Measurements from ENCODE around the gene PSMA7.
A peak's percentile ranks its signal among the peaks of the same experiment; 100 is the strongest.

PSMA7 gene

DNA sequence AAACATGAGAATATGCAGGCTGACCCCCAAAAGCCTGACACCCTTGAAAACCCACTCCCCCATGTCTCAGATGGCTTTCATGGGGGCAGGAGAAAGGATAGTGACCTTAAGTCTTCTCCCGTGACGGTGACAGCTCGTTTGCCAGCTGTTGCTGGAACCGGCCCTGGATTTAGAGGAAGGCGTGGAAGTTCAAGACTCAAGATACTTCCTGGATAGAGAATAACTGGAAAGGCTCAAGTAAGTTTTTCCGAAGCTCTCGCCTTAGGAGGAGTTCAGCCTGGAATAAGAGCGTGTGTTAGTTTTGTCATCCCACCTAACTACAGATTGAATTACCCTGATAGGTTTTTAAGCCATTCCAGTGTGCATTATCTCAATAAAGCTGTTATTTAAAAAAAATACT lies 28.1 kb upstream of the PSMA7 start:
- no peak for DNase-seq

DNA sequence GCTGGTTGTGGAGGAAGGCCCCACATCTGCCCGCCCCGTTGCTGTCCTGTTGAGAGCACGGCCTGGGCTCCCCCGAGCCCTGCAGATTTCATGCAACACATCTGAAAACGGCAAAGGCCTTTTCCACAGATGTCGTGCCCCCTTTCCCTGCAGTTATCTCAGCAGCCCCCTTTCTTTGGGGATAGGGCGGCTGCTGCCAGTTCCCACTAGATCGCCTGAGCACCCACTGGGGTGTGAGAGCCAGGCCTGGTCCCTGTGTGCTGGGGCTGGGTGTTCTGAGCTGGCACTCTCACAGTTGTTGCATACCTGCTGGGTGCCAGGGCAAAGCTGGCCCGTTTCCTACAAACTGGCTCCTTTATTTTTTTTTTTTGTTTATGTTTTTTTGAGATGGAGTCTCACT lies 27.3 kb upstream of the PSMA7 start:
- DNase-seq: no peak

DNA sequence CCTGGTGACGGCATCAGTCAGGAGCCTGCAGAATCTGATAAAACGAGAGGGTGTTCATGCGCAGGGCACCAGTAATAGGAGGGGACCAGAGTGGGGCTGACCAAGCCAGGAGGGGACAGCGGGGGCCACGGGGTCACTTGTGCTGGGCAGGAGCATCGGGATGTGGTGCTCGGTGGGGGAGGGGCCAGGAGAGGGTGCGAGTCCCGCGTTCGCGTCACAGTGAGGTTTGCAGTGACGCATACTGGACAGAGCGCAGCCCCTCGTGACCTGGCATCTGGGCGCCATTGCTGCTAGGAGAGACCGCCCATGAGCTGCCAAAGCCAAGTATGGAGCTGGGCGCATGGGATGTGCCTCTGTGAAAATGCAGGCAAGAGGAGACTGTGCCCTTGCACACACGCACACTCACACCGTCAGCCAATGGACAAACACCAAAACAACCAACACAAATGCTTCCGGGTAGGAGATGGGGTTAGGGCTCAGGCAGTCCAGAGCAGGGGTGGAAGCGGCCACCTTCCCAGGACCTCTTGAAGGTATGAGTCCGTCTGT lies 25.8 kb upstream of the PSMA7 start:
- DNase-seq: no peak

DNA sequence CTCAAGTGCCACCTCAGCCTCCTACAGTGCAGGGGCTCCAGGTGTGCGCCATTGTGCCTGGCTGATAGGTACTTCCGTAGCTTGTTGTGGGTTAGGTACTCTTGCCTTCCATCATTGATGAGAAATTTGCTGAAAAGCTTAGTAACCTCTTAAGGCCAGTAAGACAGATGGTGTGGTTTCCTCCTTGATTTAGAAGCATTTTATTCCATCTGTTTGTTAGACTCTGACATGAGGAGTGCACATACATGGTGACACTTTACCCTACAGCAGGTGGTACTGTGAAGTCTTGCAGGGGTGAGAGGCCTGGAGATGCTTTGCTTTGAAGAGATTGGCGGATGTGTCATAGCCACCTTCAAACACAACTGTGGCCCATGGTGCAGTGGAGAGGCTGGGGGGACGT lies 24.9 kb upstream of the PSMA7 start:
- no peak for DNase-seq

DNA sequence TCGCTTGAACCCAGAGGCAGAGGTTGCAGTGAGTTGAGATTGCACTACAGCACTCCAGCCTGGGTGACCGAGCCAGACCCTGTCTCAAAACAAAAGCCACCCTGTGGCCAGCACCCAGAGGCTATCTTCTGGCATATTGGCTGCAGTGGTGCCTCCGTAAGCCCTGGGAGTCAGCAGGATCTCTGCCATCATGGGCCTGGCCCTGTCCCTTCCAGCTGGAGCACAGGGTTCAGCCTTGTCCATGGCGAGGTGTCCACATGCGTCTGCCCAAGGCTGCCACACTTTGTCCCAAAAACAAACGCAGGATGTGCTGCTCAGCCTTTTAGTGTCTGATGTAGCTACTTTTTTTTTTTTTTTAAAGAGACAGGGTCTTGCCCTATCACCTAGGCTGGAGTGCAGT lies 24.3 kb upstream of the PSMA7 start:
- DNase-seq: no peak

DNA sequence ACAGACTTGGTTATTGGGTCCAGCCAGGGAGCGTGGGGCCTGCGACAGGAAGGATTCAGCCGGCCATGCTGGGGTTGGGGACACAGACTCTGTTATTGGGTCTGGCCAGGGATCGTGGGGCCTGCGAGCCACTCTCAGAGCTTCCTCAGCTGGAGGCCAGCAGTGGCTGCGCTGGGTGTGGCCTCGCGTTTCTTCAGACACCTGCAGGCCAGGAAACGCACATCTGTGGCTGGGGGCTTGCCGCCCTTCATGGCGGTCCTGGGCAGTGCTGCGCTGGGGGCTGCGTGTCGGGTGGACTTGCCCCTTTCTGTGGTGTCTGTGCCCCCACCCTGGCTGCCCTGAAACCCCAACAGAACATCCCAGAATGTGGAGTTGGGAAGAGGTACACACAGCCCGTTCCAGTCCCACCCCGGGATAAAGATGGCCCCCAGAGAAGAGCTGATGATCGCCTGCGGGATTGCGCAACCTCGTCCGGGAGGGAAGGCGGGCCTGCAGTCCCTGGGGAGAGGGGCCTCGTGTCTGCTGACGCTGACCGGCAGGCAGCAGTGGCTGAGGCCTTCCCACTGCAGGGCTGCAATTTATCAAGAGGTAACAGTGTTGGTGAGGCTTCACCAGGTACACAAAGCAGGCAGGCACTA lies 22.7 kb upstream of the PSMA7 start:
- DNase-seq: no peak

DNA sequence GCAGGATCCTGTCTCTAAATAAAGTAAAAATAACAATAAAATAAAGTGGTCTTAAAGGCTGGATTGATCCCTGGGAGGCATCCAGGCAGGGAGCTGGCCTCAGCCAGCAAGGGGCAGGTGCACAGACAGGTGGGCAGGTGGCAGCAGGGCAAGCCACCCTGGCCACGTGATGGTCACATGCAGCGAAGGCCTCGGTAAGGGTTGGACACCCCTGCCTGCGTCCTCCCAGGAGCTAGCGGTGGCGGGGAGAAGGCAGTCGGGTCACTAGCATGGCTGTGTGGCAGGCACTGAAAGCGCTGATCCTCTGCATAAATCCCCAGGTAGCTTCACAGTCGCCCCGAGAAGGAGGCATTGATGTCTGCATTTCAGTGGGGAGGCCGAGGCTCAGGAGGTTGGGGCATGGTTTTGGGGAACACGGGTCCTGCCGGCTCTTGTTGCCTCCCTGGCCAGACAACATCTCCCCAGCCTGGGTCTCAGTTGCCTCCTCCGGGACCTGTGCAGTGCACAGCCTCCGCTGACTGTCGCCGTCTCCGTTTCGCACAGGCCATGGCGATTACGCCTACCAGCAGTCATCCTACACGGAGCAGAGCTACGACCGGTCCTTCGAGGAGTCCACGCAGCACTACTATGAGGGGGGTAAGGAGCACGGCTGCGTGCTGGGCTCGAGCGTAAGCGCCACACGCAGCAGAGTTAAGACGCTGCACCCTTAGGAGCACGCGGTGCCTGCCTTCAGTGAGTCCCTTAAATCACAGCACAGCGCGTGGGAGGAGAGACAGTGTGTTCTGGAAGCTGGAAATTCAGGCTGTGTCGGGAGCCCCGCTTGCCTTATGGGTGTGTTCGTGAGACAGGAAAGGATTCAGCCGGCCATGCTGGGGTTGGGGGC lies 21.9 kb upstream of the PSMA7 start:
- no peak for DNase-seq

DNA sequence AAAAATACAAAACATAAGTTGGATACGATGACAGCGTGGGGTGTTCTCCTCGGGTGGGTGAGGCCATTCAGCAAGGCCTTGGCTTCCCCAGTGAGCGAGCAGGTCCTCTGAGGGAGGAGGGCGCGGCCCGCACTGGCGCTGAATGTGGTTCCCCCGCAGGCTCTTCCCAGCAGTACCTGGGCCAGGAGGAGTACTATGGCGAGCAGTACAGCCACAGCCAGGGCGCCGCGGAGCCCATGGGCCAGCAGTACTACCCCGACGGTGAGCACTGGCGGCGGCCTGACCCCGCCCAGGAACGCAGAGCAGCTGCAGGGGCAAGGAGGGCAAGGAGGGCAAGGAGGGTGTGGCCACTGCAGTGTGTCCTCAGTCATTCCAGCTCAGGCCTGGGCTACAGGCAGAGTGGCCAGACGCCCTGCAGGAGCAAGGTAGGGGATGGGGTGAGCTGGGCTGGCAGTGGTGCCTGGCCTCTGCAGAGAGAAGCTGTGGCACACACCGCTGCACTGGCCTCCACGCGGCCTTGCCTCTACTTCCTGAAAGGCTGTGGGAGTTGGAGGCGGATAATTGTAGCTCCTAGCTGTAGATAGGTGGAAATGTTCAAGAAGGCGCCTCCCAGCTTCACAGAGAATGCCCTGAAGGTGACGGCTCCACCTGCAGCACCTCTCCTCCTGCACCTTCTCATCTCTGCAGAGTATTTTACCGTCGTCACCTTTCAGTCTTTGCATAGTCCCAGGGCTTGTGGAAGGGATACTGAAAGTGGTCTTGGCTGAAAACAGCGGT lies 21.0 kb upstream of the PSMA7 start:
- DNase-seq: no peak

DNA sequence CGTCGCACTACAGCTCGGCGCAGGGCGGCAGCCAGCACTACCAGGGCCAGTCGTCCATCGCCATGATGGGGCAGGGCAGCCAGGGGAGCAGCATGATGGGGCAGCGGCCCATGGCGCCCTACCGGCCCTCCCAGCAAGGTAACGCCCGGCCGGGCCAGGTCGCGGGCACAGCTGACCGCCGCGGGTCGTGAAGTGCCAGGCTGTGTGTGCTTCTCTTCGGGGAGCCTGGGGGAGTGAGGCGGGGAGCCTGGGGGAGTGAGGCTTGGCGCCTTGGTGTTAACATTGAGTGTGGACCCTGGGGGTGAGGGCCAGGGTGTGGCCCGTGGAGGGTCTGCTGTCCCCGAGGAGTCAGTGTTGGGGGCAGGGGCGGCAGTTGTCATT lies 20.3 kb upstream of the PSMA7 start:
- no peak for DNase-seq

DNA sequence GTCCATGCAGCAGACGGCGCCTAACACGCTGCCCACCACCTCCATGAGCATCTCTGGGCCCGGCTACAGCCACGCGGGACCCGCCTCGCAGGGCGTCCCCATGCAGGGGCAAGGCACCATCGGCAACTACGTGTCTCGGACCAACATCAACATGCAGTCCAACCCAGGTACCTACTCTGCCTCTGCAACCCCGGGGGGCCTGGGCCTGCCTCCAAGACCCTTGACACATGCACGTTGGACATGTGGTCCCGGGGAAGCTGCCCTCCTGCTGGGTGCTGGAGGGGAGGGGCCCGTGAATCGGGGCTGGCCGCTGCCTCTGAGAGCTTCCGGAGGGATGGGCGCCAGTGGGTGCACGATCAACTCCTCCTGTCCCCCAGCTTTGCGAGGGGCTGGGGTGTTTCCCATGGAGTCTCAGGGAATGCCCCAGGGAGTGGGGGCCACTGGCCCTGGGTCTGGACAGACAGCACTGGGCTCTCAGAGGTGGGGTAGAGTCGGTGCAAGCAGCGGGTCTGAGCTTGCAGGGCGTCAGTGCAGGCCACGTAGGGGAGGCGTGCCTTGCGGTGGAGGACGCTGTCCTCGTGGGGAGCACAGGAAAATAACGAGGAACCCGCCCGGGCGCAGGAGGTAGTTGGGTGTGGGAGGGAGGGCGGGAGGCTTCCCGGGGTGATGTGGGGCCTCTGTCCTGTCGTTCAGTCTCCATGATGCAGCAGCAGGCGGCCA lies 19.7 kb upstream of the PSMA7 start:
- no peak for DNase-seq

DNA sequence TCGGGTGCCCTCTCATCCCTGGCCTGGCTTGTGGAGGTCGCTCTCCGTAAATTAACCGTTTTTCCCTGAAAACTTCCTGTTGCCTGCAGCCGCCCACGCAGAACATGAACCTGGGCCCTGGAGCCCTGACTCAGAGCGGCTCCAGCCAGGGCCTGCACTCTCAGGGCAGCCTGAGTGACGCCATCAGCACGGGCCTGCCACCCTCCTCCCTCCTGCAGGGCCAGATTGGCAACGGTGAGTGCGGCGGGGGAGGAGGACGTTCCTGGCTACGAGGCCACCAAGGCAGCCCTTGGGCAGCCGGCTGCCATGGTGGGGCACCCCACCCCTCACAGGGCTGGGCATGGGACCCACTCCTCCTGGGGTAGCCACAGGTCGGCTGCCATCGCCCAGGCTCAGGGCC lies 18.2 kb upstream of the PSMA7 start:
- no peak for DNase-seq

DNA sequence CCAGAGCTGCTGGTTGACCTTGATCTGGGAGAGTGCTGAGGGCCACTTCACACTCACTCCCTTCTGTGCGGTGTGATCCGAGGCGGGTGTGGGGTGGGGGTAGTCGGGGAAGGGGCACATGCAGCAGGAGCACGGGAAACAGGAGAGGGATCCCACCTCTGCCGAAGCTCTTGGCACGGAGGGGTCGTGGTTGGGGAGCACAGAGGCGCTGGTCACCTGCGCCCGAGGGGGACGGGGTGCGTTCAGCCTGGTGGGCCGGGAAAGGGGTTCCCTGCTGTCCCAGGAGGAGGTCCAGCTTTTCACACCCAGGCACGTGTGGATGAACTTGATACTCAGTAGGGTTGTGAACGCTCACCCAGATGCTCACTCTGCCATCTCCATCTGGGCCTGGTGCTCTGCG lies 17.7 kb upstream of the PSMA7 start:
- no peak for DNase-seq

DNA sequence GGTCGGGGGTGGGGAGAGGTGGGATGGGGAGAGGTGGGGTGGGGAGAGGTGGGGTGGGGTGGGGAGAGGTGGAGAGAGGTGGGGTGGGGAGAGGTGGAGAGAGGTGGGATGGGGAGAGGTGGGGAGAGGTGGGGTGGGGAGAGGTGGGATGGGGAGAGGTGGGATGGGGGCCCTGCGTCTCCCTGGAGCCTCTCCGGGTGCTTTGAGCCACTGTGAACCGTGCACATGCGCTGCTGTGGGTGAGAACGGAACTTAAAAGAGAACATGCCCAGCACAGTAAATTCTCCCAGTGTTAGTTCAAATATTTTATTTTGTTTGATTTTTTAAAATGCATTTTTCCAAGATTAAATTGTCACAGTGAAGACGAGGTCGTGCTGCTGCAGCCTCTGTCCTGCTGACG lies 17.1 kb upstream of the PSMA7 start:
- no peak for DNase-seq

DNA sequence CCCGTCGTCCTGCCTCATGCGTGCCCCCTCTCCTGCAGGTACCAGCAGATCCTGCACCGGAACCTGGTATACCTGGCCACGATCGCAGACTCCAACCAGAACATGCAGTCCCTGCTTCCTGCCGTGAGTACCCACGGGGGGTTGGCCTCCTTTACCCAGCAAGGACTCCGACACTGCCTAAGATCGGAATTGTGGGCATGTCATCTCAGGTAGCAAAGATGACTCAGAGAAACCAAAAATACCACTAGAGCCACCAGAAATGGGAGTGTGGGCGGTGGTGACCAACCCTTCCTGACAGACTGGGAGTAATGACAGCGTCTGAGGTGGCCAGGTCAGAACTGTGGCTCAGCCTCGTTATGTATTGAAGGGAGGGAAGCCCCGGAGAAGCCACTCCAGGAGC lies 16.6 kb upstream of the PSMA7 start:
- DNase-seq: no peak

DNA sequence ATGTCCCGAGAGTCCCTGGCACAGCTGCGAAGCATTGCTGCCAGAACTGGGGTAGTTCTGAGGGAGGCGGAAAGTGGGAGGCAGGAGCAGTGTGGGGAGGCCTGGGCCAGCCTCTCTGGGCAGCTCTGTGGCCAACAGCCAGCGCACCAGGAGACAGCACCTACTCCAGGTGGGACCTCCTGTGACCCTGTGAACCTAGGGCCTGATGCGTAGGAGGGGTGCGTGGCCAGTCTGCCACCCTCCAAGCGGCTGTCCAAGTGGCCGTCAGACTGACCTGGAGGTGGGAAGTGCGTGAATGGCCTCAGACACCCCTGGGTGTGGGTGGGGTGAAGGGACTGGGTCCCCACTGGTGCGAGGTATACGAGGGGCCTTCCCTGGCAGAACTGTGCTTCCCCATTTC lies 15.9 kb upstream of the PSMA7 start:
- DNase-seq: no peak

DNA sequence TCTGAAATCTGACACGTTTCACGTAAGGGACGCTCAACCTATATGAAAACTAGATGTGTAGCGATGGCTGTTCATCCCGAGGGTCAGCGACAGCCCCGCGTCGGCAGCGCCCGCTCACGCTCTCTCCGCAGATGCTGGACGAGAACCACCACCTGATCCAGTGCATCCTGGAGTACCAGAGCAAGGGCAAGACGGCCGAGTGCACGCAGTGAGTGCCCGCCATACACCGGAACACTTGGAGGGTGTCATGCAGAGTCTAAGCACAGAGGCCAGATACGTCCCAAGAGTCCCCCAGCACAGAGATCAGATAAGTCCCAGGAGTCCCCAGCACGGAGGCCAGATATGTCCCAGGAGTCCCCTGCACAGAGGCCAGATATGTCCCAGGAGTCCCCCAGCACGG lies 15.3 kb upstream of the PSMA7 start:
- no peak for DNase-seq

DNA sequence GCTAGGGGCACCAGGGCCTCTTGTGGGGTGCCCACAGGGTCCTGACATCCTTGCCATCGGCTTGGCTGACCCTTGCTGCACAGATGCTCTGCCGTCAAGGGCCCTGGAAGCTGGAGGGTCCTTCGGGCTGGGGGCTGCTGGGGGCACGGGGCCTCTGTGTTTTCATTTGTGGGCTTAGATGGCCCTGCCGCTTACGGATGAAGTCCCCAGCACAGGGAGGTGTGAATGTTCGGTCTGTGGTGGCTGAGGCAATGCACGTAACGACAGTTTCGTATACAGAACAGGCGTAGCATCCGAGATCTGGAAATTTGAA lies 14.8 kb upstream of the PSMA7 start:
- DNase-seq: no peak

DNA sequence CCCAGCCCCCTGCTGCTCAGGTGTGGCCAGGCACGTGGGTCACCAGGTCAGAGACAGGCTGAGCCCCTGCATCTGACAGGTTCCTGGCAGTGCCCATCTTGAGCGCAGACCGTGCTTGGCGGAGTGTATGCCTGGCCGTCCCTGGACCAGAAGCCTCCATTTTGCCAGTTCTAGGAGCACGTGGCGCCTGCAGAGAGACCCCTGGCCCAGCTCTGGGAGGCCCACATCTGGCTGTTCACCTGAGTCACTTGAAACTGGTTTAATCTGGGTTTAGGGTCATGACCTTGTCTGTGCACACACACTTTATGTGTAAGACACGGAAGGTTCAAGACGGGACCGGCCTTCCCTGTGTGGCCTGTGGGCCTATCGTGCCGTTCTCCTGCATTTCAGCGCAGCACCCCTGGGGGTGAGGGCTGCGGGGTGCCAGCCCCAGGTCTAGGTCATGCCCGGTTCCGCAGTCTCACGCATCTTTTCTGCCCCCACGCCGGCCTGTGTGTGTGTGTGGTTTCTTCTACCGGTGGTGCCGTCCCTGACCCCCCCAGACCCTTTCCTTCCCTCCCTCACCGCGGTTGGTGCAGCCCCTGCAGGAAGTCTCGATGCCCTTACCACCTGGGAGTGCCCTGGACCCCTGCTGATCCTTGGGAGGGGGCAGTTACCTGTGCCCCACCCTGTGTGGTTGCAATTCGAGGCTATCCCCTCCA lies 14.3 kb upstream of the PSMA7 start:
- DNase-seq: no peak

DNA sequence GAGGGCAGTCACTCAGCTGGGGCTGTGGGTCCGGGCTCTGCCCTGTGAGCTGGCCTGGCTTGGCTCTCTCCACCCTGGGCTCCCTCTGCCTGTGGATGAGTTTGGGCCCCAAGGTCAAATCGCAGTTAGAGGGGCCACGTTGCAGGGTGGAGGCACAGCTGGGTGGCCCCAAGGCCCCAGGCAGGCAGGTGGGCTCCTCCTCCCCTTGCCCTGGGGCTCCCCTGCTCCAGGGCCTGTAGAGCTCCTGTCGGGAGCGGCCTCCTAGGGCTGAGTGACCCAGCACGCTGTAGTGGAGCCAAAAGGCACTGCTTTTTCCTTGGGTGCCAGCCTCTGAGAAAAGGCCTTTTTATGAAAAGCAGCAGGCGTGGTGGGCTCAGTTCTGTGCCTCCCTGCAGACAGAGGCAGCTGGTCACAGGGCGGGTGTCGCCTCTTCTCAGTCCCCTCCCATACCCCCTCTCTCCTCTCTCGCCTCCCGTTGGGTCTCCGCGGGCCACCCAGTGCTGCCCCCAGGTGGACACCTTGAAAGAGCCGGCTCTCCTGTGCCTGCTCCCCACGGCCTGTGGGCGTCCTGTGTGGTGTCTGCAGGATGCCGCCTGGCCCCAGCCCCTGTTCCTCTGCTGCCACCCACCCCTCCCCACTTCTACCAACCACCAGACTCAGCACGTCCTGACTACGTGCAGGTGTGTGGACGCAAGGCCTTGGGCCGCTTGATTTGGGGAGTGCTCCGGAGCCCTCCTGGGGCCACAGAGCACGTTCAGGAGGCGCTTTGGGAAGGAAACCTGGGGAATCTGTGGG lies 13.6 kb upstream of the PSMA7 start:
- peak; percentile 14 for DNase-seq

DNA sequence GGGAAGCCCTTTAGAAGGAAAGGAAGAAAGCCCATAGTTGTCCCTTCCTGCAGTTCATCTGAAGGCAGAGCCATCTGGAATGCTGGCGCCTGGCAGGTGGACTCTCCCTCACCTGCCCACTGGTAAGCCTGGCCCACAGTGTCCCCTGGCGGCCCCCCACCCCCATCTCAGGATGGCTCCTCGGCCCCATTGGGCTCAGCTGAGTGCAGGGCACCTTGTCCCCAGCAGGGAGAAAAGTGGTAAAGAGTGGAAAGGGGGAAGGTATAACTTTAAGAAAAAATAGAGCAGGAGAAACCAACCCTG lies 13.0 kb upstream of the PSMA7 start:
- no peak for DNase-seq

DNA sequence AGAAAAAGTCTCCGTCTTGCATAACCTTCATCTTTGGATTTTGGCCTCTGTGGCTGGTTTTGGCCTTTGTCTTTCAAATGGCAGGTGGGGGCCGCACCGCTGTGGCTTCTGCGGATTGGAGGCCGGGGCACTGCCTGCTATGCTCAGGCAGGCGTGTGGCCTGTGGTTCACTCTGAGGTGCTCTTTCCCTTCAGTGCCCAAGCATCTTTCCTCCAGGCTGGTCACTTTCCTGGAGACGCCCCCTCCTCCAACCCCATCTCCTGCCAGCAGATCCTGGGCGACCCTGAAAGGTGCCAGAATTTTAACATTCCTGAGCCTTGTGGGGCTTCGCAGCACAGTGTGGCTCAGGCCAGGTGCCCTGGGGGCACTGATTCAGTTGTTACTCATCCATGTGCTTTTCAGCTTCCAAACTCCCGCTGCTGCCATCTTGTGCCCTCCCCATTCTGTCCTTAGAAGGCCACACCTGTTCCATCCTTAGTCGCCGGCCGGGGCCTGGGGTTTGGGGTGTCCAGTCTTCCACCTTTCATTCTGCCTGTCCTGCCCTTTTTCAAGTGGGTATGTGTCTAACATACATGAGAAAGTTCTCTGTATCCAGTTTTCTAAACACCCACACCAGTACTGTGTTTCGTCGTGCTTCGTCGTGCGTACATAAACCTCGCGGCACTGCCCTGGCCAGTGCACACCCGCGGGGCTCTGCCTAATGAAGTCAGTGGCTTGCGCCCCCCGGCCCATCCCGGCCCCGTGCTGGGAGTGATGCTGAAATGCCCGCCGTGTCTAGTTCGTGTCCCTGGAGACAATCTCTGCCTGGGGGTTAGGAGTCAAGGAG lies 12.4 kb upstream of the PSMA7 start:
- no peak for DNase-seq

All from NCI-H1092 treated with DMSO at 0.1 percent for 48 hours (cell line).